Thyroid gland (tissue), 4 donors: ENCODE results near the gene SLIT2.

ENCODE experiments used
- POLR2A ChIP-seq, 2 donors: fragments of 450-650 bp; IDR thresholded peaks; one replicate each; pipeline ENCODE4 v1.6.1; 2017; ENCODE audit warnings: antibody characterized with exemption in 2 of 2, mild to moderate bottlenecking in 2 of 2, moderate library complexity in 1 of 2
- TF ChIP-seq, protein P1 (sequence below), 6 experiments: fragments of 200-600 bp in 3 of 6; fragments of 450-650 bp in 3 of 6; sonication (generic) in 3 of 6; IDR thresholded peaks; one replicate each; pipeline ENCODE4 v1.5.1; 2016 to 2019; ENCODE audit warnings: antibody characterized with exemption in 6 of 6, mild to moderate bottlenecking in 2 of 6, inconsistent platforms in 1 of 6, moderate library complexity in 1 of 6

DNA sequence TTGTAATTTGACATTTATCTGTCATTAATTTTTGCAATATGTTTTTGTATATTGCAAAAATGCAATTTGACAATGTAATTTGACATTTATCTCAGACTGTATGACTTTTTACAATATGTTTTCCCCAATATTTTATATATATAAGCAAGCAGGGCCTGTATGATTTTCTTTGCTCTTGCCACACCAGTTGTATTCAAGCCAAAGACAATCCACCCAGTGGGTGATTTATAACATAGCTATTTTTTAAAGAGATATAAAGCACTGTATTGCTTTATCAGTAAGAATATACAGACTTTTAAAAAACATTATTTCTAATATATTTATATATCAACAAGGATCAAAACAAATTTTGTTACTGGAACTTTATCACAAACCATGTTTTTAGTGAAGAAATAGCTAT is 47.3 kb downstream of the SLIT2 start:
- TF ChIP-seq, protein P1, sequence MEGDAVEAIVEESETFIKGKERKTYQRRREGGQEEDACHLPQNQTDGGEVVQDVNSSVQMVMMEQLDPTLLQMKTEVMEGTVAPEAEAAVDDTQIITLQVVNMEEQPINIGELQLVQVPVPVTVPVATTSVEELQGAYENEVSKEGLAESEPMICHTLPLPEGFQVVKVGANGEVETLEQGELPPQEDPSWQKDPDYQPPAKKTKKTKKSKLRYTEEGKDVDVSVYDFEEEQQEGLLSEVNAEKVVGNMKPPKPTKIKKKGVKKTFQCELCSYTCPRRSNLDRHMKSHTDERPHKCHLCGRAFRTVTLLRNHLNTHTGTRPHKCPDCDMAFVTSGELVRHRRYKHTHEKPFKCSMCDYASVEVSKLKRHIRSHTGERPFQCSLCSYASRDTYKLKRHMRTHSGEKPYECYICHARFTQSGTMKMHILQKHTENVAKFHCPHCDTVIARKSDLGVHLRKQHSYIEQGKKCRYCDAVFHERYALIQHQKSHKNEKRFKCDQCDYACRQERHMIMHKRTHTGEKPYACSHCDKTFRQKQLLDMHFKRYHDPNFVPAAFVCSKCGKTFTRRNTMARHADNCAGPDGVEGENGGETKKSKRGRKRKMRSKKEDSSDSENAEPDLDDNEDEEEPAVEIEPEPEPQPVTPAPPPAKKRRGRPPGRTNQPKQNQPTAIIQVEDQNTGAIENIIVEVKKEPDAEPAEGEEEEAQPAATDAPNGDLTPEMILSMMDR (IDR thresholded peaks at IDR 0.05) = no peak
- no peak for TF ChIP-seq POLR2A (IDR thresholded peaks at IDR 0.05)
